HL-60/S4 treated with retinoic acid at 250 ng/mL for 4 days and 3 days (cell line): ENCODE measurements around the gene UBE2G1.
"Not testable (repeated sequence)": the region's sequence is repeated elsewhere in the genome, so short reads cannot be mapped to it uniquely, and the experiment has no call there.

Experiments used
- in situ Hi-C: fragments of 300-500 bp; cut with MboI; formaldehyde crosslinking; loops from 2 replicates; pipeline ENCODE4 v1.7.0; 2022; ENCODE audit warnings: low sequenced_read_pairs

The UBE2G1 gene, protein sequence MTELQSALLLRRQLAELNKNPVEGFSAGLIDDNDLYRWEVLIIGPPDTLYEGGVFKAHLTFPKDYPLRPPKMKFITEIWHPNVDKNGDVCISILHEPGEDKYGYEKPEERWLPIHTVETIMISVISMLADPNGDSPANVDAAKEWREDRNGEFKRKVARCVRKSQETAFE

GRCh38 chr17:4366327-4367063 lies at the start of gene UBE2G1:
UBE2G1 (minus strand) TSS chr17:4366675; CDS start chr17:4366316, 359 bp downstream.
- in situ Hi-C loops, result no loop called here

DNA sequence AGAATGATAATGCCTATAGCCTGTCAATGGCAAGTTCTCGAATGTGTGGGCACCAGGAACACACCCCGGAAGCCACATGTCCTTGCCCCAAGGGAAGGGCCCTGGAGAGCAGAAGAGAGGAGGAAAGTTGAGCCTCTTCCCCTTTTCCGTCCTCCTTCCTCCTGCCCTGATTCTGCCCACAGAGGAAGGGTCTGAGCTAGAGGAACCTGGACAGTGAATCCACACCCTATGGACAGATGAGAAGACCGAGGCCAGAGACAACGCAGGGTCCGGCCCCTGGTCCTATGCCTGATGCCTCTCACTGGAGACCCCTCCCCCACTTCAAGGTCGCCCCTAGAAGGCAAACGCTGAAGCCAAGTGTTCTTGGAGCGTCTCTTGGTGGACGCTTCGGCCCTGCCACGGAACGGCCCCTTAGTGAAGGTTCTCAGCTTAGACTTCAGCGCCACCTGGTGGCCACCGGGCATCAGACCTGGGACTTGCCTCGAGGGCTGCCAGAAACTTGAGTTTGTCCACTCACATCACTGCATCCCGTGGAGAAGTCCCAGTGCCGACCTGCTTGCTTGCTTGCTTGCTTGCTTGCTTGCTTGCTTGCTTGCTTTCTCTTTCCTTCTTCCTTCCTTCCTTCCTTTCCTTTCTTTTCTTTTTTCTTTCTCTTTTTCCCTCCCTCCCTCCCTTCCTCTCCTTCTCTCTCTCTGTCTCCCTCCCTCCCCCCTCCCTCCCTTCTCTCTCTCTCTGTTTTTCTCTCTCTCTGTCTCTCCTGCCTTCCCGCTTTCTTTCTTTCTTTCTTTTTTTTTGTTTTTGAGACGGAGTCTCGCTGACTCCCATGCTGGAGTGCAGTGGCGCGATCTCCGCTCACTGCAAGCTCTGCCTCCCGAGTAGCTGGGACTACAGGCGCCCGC lies 46.7 kb upstream of the UBE2G1 start:
- in situ Hi-C loops, result no loop called here

DNA sequence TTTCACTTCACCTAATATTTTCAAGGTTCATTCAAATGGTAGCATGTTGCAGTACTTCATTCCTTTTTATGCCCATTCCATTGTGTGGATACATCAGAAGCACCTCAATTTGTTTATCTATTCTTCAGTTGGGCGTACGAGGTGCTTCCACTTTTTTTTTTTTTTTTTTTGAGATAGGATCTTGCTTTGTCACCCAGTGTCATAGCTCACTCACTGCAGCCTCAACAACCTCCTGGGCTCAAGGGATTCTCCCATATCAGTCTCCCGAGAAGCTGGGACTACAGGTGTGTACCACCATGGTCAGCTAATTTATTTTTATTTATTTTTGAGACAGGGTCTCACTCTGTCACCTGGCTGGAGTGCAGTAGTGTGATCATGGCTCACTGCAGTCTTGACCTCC lies 44.7 kb upstream of the UBE2G1 start:
- in situ Hi-C loops, result no loop called here

GRCh38 chr17:4409659-4410058 lies 43.2 kb upstream of the UBE2G1 start:
- in situ Hi-C loops, result no loop called here

GRCh38 chr17:4407851-4408250 lies 41.4 kb upstream of the UBE2G1 start:
- in situ Hi-C loops, result no loop called here

DNA sequence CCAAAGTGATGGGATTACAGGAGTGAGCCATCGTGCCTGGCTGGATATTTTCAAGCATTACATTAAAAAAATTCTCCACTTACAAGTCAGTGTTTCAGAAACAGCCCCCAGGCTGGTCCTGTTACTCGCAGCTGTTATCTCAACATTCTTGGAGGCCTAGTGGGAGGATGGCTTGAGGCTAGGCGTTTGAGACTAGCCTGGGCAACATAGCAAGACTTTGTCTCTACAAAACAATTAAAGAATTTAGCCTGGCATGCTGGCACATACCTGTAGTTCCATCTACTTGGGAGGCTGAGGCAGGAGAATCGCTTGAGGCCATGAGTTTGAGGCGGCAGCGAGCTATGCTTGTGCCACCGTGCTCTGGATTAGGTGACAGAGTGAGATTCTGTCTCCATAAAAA lies 40.7 kb upstream of the UBE2G1 start:
- in situ Hi-C loops, result no loop called here

DNA sequence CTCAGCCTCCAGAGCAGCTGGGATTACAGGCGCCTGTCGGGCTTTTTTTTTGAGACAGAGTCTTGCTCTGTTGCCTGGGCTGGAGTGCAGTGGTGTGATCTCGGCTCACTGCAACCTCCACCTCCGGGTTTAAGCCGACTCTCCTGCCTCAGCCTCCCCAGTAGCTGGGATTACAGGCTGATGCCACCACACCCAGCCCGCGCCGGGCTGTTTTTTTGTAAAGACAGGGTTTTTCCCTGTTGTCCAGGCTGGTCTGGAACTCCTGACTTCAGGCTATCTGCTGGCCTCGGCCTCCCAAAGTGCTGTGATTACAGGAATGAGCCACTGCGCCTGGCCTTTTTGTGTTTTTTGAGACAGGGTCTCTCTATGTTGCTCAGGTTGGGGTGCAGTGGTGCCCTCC lies 39.9 kb upstream of the UBE2G1 start:
- in situ Hi-C loops, result no loop called here

DNA sequence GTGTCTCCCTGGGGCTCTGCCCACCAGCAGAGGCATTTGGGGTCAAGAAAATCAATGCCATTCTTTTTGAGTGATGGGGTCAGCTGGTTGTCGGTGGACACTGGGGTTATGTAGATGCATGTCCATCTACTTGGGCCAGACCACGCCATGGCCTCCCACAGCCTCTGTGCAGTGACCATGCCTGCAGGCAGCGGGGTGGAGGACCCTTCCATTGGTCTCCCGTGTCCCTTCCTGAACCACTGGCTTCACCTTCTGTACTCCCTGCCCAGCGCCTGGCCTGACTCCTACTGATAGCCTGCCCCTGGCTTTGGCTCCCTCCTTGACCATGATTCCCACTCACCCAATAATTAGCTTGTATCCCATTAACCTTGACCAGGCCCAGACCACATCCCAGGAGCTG lies 39.2 kb upstream of the UBE2G1 start:
- in situ Hi-C loops, result no loop called here

- in situ Hi-C loops, result no loop called here
These were observed 38.7 kb upstream of the UBE2G1 start for GRCh38 chr17:4405038-4405669.

DNA sequence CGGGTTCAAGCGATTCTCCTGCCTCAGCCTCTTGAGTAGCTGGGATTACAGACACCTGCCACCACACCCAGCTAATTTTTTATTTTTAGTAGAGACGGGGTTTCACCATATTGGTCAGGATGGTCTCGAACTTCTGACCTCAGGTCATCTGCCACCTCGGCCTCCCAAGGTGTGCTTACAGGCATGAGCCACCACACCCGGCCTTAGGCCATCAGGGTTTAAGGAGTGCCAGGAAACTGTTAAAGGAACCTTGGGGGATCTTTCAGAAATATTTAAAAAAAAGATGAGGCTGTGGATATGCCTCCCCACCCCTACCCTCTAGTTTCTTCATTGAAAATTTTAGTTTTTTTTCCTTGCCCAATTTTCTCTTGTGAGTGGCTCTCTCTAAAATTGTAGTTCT lies 31.4 kb upstream of the UBE2G1 start:
- in situ Hi-C loops, result no loop called here

- in situ Hi-C loops, result no loop called here
These were observed 28.6 kb upstream of the UBE2G1 start for GRCh38 chr17:4395111-4395478.

GRCh38 chr17:4394208-4395110 lies 28.0 kb upstream of the UBE2G1 start:
- in situ Hi-C loops, result no loop called here

GRCh38 chr17:4393806-4394205 lies 27.3 kb upstream of the UBE2G1 start:
- in situ Hi-C loops, result no loop called here

DNA sequence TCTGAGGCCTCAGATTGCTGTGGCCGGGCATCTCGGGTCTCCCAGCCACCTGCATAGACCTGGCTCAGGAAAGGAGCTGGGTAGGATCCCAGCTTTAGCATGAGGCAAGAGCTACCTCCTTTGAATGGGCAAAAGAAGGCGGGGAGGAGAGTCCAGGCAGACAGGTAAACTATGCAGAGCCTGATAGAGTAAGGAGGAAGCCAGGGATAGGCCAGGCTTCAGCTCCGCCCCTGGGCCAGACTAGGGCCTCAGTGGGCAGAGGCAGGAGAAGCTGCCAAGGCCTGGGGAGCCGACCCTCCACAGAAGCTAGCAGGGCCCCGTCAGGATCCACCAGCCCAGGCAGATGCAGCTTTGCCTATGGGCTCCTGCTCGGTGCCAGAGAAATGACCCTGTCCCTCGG lies 22.6 kb upstream of the UBE2G1 start:
- in situ Hi-C loops, result no loop called here

DNA sequence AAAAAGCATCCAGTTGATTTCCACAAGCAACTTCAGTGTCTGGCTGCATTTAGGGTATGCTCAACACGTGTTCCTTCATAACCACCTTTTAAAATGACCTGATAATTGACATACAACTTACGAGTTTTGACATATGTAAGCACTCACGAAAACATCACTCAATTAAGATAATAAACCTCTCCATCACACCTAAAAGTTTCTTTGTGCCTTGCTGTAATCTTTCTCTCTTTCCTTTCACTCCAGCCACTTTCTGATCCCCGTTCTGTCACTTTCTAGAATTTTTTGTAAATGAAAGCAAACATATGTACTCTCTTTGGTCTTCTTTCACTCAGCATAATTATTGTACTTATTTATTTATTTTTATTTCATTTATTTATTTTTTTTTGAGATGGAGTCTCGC lies 20.7 kb upstream of the UBE2G1 start:
- in situ Hi-C loops, result no loop called here

DNA sequence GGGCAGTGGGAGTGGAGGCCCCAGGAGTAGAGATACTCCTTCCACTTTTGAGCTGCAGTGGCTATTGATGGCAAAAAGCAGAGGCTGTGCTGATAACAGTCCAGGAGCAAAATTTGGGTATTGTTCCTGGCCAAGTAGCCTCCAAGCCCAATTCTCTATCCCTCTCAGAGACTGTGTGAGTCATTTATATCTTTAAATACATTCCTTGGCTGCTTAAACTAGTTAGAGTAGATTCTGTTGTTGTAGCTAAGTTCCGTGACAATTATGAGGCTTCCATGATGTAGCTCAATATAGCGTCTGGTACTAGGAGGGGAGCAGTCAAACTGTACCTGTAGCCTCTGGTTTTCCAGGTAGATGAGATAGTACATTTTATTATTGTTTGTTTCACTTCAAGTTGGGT lies 19.9 kb upstream of the UBE2G1 start:
- in situ Hi-C loops, result no loop called here

- in situ Hi-C loops, result no loop called here
These were observed 15.5 kb upstream of the UBE2G1 start for GRCh38 chr17:4381690-4382671.

GRCh38 chr17:4378626-4379025 lies 12.2 kb upstream of the UBE2G1 start:
- in situ Hi-C loops, result no loop called here

DNA sequence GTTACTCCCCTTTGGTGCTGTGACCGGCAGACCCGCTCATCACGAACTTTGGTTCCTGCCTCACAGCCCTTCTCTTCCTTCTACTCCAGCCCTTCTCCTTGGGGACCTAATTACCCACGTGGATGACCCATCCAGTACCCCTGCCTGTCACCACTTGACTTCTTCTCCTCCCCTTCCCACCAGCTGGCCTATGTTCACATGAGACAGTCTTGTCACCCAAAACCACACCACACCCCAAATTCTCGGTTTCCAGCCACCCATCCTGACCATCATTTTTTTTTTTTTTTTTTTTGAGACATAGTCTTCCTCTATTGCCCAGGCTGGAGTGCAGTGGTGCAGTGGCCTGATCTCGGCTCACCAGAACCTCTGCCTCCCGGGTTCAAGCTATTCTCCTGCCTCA lies 10.8 kb upstream of the UBE2G1 start:
- in situ Hi-C loops, result not testable (repeated sequence)
